Neuronal stem cell (in vitro differentiated cells): ENCODE measurements around the gene FSTL4.

Source experiments
- DNase-seq: peaks from one replicate; pipeline ENCODE4 v3.0.0-alpha.2; 2013; ENCODE audit warnings: low spot score
- H2AFZ ChIP-seq: one replicate; pipeline ENCODE4 v1.6.1; 2013; ENCODE audit warnings: mild to moderate bottlenecking, low read length, inconsistent platforms
- H2AK5ac ChIP-seq: 2 replicates; pipeline ENCODE4 v1.6.1; 2013; ENCODE audit warnings: low read depth, mild to moderate bottlenecking, inconsistent platforms, low read length, moderate library complexity, mixed read lengths
- H2BK120ac ChIP-seq: 2 replicates; pipeline ENCODE4 v1.6.1; 2013; ENCODE audit warnings: low read depth, mild to moderate bottlenecking, inconsistent platforms, low read length, moderate library complexity, mixed read lengths
- H2BK12ac ChIP-seq: one replicate; pipeline ENCODE4 v1.6.1; 2013; ENCODE audit warnings: low read length, inconsistent platforms
- H2BK15ac ChIP-seq: 2 replicates; pipeline ENCODE4 v1.6.1; 2013; ENCODE audit warnings: mild to moderate bottlenecking, low read length, inconsistent platforms, mixed read lengths
- H2BK5ac ChIP-seq: one replicate; pipeline ENCODE4 v1.6.1; 2013; ENCODE audit warnings: inconsistent platforms, mild to moderate bottlenecking, low read length, moderate library complexity
- H3K14ac ChIP-seq: one replicate; pipeline ENCODE4 v1.6.1; 2013; ENCODE audit warnings: low read length, inconsistent platforms
- H3K18ac ChIP-seq: 2 replicates; pipeline ENCODE4 v1.6.1; 2013; ENCODE audit warnings: low read length, inconsistent platforms
- H3K23ac ChIP-seq: 2 replicates; pipeline ENCODE4 v1.6.1; 2013; ENCODE audit warnings: low read depth, mild to moderate bottlenecking, mixed read lengths, low read length, inconsistent platforms; ENCODE audit not compliant: poor library complexity
- H3K27ac ChIP-seq: replicated peaks from 3 replicates; pipeline ENCODE4 v1.5.1; 2013; ENCODE audit warnings: low read length, inconsistent platforms
- H3K27me3 ChIP-seq, 3 experiments: 2 replicates each; pipeline ENCODE4 v1.6.1; 2013; ENCODE audit warnings: low read length in 3 of 3, mild to moderate bottlenecking in 2 of 3, inconsistent platforms in 1 of 3, low read depth in 1 of 3, mixed read lengths in 1 of 3, moderate library complexity in 1 of 3; ENCODE audit not compliant: control insufficient read depth in 3 of 3, insufficient read depth in 3 of 3
- H3K36me3 ChIP-seq, 2 donors: replicated peaks in 1 of 2; 2 replicates each; pipeline ENCODE4 v1.6.1; 2013; ENCODE audit warnings: low read length in 2 of 2; ENCODE audit not compliant: control insufficient read depth in 2 of 2, insufficient read depth in 2 of 2
- H3K4ac ChIP-seq: 2 replicates; pipeline ENCODE4 v1.6.1; 2013; ENCODE audit warnings: inconsistent platforms, mild to moderate bottlenecking, low read length, moderate library complexity
- H3K4me1 ChIP-seq, 2 donors: 1 replicate in 1 of 2; 2 replicates in 1 of 2; pipeline ENCODE4 v1.6.1; 2013; ENCODE audit warnings: low read length in 2 of 2, low read depth in 1 of 2; ENCODE audit not compliant: control insufficient read depth in 2 of 2, insufficient read depth in 1 of 2
- H3K4me2 ChIP-seq: one replicate; pipeline ENCODE4 v1.6.1; 2013; ENCODE audit warnings: mild to moderate bottlenecking, low read length, inconsistent platforms; ENCODE audit not compliant: insufficient read depth, poor library complexity, severe bottlenecking
- H3K4me3 ChIP-seq, 2 donors: 2 replicates each; pipeline ENCODE4 v1.5.1; 2013; ENCODE audit warnings: low read length in 2 of 2, mild to moderate bottlenecking in 2 of 2, inconsistent platforms in 1 of 2, moderate library complexity in 1 of 2
- H3K79me1 ChIP-seq: one replicate; pipeline ENCODE4 v1.6.1; 2013; ENCODE audit warnings: low read depth, mild to moderate bottlenecking, inconsistent platforms, low read length, moderate library complexity
- H3K9ac ChIP-seq: one replicate; pipeline ENCODE4 v1.6.1; 2013; ENCODE audit warnings: mild to moderate bottlenecking, low read depth, low read length, inconsistent platforms; ENCODE audit not compliant: poor library complexity
- H3K9me3 ChIP-seq, 2 donors: replicated peaks in 1 of 2; 2 replicates each; pipeline versions ENCODE3 to v1.6.1; 2013; ENCODE audit warnings: low read length in 2 of 2, mild to moderate bottlenecking in 2 of 2, inconsistent platforms in 1 of 2, low read depth in 1 of 2, mixed read lengths in 1 of 2, moderate library complexity in 1 of 2; ENCODE audit not compliant: control insufficient read depth in 2 of 2, insufficient read depth in 1 of 2
- H4K8ac ChIP-seq: one replicate; pipeline ENCODE4 v1.6.1; 2013; ENCODE audit warnings: low read depth, mild to moderate bottlenecking, inconsistent platforms, low read length, moderate library complexity
- H4K91ac ChIP-seq: one replicate; pipeline ENCODE4 v1.6.1; 2013; ENCODE audit warnings: low read length, low read depth, mild to moderate bottlenecking, inconsistent platforms; ENCODE audit not compliant: poor library complexity
- WGBS, 2 donors: extraction: QIAGEN DNeasy Blood & Tissue Kit; methylation state at CpG; one replicate each; pipeline ENCODE4 v1.1.7; 2013; ENCODE audit warnings: missing lambda C conversion rate in 2 of 2, mixed read lengths in 1 of 2; ENCODE audit not compliant: insufficient read length in 2 of 2, insufficient replicate concordance in 1 of 2; ENCODE audit errors: extremely low coverage in 2 of 2; 5-methylcytosine and 5-hydroxymethylcytosine counted together

Gene FSTL4

GRCh38 chr5:133400120-133400519 lies 212.2 kb downstream of the FSTL4 start:
- Histone ChIP-seq H2BK120ac (no peak overlapping the region), H4K8ac (no peak overlapping the region), H3K27me3 (no peaks in the 10 kb centered on the region), H3K18ac (no peak overlapping the region), H4K91ac (no peak overlapping the region), H2AK5ac (no peak overlapping the region), H3K4me1 (peaks cover 13 to 30% of the 10 kb centered on the region in 2 donors), H2AFZ (no peak overlapping the region), H3K79me1 (no peaks in the 10 kb centered on the region), H3K27ac (no peak overlapping the region), H3K36me3 (no peaks in the 10 kb centered on the region), H3K9ac (no peak overlapping the region), H3K14ac (no peak overlapping the region), H3K4ac (no peak overlapping the region), H3K4me2 (no peak overlapping the region), H3K9me3 (no peaks in the 10 kb centered on the region), H2BK15ac (no peak overlapping the region), H2BK5ac (no peak overlapping the region), H3K23ac (no peak overlapping the region), H2BK12ac (no peak overlapping the region), H3K4me3 (no peak overlapping the region)
- DNase-seq: no peak
- WGBS, 2 donors: no CpG with 5 or more reads among the region's 3 CpGs

- H3K36me3 ChIP-seq: no peaks in the 10 kb centered on the region
- no peak overlapping the region for H3K14ac ChIP-seq
- WGBS, 2 donors: no CpG with 5 or more reads among the region's 10 CpGs
- peaks cover 13 to 30% of the 10 kb centered on the region in 2 donors for H3K4me1 ChIP-seq
- no peak overlapping the region for H4K91ac ChIP-seq
- no peak overlapping the region for H4K8ac ChIP-seq
- H3K4me2 ChIP-seq: no peak overlapping the region
- H3K79me1 ChIP-seq: no peaks in the 10 kb centered on the region
- H3K23ac ChIP-seq: no peak overlapping the region
- H2BK5ac ChIP-seq: no peak overlapping the region
- H3K27ac ChIP-seq: no peak overlapping the region
- H3K4me3 ChIP-seq: no peak overlapping the region
- H2BK12ac ChIP-seq: no peak overlapping the region
- DNase-seq: no peak
- no peak overlapping the region for H3K4ac ChIP-seq
- peak overlapping the region; percentile 1 for H2AK5ac ChIP-seq
- no peaks in the 10 kb centered on the region for H3K9me3 ChIP-seq
- no peak overlapping the region for H3K9ac ChIP-seq
- H2AFZ ChIP-seq: no peak overlapping the region
- H2BK15ac ChIP-seq: no peak overlapping the region
- no peaks in the 10 kb centered on the region for H3K27me3 ChIP-seq
- H2BK120ac ChIP-seq: no peak overlapping the region
- H3K18ac ChIP-seq: no peak overlapping the region
These were observed 213.0 kb downstream of the FSTL4 start for GRCh38 chr5:133399247-133399891.

DNA sequence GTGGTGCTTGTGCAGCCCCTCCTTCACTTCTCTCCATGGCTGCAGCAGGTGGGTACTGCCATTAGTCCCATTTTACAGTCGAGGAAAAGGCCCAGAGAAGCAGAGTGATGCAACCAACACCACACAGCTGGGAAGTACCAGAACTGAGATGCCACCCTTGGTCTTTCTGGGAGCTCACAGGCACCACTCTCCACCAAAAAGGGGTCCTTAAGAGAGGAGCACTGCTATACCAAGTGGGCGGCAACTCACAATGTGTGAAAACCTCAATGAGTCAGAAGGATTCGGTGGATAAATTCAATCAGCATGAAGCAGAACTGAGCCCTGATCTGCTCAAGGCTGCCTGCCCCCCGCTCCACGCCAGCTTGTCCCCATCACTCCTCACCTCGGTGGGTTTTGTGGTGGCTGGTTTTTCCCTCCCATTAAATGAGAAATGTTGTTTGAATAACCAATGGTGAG lies 213.7 kb downstream of the FSTL4 start:
- Histone ChIP-seq H3K18ac (no peak overlapping the region), H3K4me2 (no peak overlapping the region), H3K36me3 (no peaks in the 10 kb centered on the region), H3K14ac (no peak overlapping the region), H3K4me3 (no peak overlapping the region), H2BK15ac (no peak overlapping the region), H3K79me1 (no peaks in the 10 kb centered on the region), H3K27ac (no peak overlapping the region), H2AK5ac (no peak overlapping the region), H2BK12ac (no peak overlapping the region), H2AFZ (no peak overlapping the region), H3K4ac (no peak overlapping the region), H3K9me3 (no peaks in the 10 kb centered on the region), H4K91ac (no peak overlapping the region), H2BK120ac (no peak overlapping the region), H4K8ac (no peak overlapping the region), H2BK5ac (no peak overlapping the region), H3K23ac (no peak overlapping the region), H3K9ac (no peak overlapping the region), H3K27me3 (no peaks in the 10 kb centered on the region), H3K4me1 (peaks cover 13 to 30% of the 10 kb centered on the region in 2 donors)
- WGBS, 2 donors: no CpG with 5 or more reads among the region's 6 CpGs
- no peak for DNase-seq

- Histone ChIP-seq H2AFZ (peak overlapping the region; percentile 28), H3K23ac (no peak overlapping the region), H3K9ac (no peak overlapping the region), H4K91ac (peak overlapping the region; percentile 56), H3K4me1 (peaks cover 13 to 29% of the 10 kb centered on the region in 2 donors), H4K8ac (no peak overlapping the region), H2BK120ac (peak overlapping the region; percentile 36), H3K4ac (no peak overlapping the region), H3K4me2 (no peak overlapping the region), H2BK12ac (peak overlapping the region; percentile 26), H2AK5ac (peak overlapping the region; percentile 57), H3K9me3 (no peaks in the 10 kb centered on the region), H3K4me3 (no peak overlapping the region), H3K18ac (peak overlapping the region; percentile 89), H3K27me3 (no peaks in the 10 kb centered on the region), H3K79me1 (no peaks in the 10 kb centered on the region), H3K27ac (no peak overlapping the region), H2BK5ac (peak overlapping the region; percentile 55), H2BK15ac (peak overlapping the region; percentile 50), H3K36me3 (no peaks in the 10 kb centered on the region), H3K14ac (no peak overlapping the region)
- DNase-seq: no peak
- WGBS, 2 donors: no CpG with 5 or more reads among the region's 9 CpGs
These were observed 214.2 kb downstream of the FSTL4 start for GRCh38 chr5:133397990-133398645.
